ENCODE results near the gene KRT83.
A peak's percentile ranks its signal among the peaks of the same experiment; 100 is the strongest.

The KRT83 gene

DNA sequence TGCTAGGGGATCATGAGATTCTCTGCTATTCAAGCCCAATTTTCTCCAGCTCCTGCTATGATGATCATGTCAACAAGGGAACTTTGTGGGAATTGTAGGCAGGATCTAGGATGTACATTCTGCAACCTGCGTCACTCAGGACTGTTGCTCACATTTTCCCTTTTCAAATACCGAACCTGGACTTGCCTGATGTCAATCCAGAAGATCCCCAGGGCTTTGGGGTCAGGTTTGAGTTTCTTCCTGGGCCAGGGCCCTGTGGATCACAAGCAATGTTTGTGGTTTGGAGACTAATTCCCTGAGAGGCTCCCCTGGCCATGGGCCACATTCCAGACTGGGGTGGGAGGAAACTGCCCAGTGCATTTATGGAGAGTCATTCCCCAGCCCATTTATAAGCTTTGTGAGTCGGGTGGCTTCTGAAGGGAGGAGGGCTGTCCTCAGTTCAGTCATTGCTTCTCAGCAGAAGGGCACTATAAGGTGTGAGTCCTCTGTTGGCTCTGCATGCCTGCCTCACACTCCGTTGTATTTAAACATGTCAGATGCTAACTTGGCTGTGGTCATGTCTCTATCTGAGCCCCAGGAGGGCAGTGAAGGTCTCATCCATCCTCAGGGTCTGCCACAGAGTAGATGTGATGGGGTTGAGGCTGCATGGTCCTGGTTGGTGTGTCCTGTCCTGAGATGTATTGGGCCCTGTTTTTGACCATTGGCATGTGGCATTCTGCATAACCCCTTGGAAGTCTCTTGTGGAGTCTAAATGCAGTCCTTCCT is 40.2 kb downstream of the KRT83 start:
- no peak overlapping the region for H3K9ac ChIP-seq (ENCODE audit: low read length)
- no peaks in the 10 kb centered on the region for H3K4me1 ChIP-seq (ENCODE audit: low read length)
- H4K20me1 ChIP-seq (ENCODE audit: insufficient read depth, low read length) = no peaks in the 10 kb centered on the region
- H3K36me3 ChIP-seq (replicated peaks; ENCODE audit: insufficient read depth, low read length) = no peaks in the 10 kb centered on the region
- peaks cover 20% of the 10 kb centered on the region; the same call in 1 of the 2 replicates for H3K27me3 ChIP-seq (replicated peaks; ENCODE audit: insufficient read depth, low read length)
- no peak for DNase-seq
- no peak overlapping the region for H3K27ac ChIP-seq (ENCODE audit: low read length)
- no peak overlapping the region for H3K4me2 ChIP-seq (ENCODE audit: low read depth, low read length)
- H3K9me2 ChIP-seq (replicated peaks; ENCODE audit: insufficient read depth, low read length) = no peaks in the 10 kb centered on the region
- TF ChIP-seq, protein P1, sequence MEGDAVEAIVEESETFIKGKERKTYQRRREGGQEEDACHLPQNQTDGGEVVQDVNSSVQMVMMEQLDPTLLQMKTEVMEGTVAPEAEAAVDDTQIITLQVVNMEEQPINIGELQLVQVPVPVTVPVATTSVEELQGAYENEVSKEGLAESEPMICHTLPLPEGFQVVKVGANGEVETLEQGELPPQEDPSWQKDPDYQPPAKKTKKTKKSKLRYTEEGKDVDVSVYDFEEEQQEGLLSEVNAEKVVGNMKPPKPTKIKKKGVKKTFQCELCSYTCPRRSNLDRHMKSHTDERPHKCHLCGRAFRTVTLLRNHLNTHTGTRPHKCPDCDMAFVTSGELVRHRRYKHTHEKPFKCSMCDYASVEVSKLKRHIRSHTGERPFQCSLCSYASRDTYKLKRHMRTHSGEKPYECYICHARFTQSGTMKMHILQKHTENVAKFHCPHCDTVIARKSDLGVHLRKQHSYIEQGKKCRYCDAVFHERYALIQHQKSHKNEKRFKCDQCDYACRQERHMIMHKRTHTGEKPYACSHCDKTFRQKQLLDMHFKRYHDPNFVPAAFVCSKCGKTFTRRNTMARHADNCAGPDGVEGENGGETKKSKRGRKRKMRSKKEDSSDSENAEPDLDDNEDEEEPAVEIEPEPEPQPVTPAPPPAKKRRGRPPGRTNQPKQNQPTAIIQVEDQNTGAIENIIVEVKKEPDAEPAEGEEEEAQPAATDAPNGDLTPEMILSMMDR (IDR thresholded peaks at IDR 0.05; ENCODE audit: low read length) = no peak
- no peak for TF ChIP-seq EZH2phosphoT487 (IDR thresholded peaks at IDR 0.05; ENCODE audit: low read length)
- no peak for TF ChIP-seq EZH2 (optimal IDR thresholded peaks at IDR 0.05; ENCODE audit: low read depth, low read length)
- no peaks in the 10 kb centered on the region for H3K9me3 ChIP-seq (replicated peaks; ENCODE audit: insufficient read depth, low read length)
- H2AFZ ChIP-seq (ENCODE audit: low read length) = no peak overlapping the region
- H3K79me2 ChIP-seq (ENCODE audit: low read length) = no peaks in the 10 kb centered on the region
- H3K4me3 ChIP-seq (ENCODE audit: low read length) = no peak overlapping the region
- no peaks in the 10 kb centered on the region for H3F3A ChIP-seq (ENCODE audit: insufficient read depth, low read length)

DNA sequence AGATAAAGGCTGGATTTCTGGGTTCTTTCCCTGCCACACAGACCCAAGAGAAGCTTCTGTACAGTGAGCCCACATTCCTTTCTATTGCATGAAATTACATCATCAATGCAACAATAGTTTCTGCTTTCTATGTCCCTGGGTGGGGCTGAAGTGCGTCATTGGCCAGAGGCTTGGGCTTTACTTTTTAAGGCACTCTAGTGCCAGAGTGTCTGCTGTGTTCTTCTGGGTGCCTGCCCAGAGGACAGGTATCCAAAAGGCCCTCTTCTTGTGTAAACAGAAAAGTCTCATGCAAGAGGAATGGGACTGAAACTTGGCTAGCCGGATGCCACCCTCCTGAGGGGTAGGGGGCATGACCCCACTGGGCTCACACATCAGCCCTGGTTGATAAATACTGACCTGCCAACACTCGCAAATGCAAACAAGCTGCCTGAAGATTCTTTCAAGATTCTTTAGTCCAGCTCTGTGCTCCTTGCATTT is 40.8 kb downstream of the KRT83 start:
- Histone ChIP-seq H3K36me3 (replicated peaks; ENCODE audit: insufficient read depth, low read length) (no peaks in the 10 kb centered on the region), H3K27me3 (replicated peaks; ENCODE audit: insufficient read depth, low read length) (peaks cover 20% of the 10 kb centered on the region; the same call in 1 of the 2 replicates), H2AFZ (ENCODE audit: low read length) (no peak overlapping the region), H3K4me2 (ENCODE audit: low read depth, low read length) (no peak overlapping the region), H3K79me2 (ENCODE audit: low read length) (no peaks in the 10 kb centered on the region), H3K9me3 (replicated peaks; ENCODE audit: insufficient read depth, low read length) (no peaks in the 10 kb centered on the region), H3K4me1 (ENCODE audit: low read length) (no peaks in the 10 kb centered on the region), H3F3A (ENCODE audit: insufficient read depth, low read length) (no peaks in the 10 kb centered on the region), H3K4me3 (ENCODE audit: low read length) (no peak overlapping the region), H3K9me2 (replicated peaks; ENCODE audit: insufficient read depth, low read length) (no peaks in the 10 kb centered on the region), H3K27ac (ENCODE audit: low read length) (no peak overlapping the region), H3K9ac (ENCODE audit: low read length) (no peak overlapping the region), H4K20me1 (ENCODE audit: insufficient read depth, low read length) (no peaks in the 10 kb centered on the region)
- TF ChIP-seq, protein P1 (IDR thresholded peaks at IDR 0.05; ENCODE audit: low read length) = no peak
- TF ChIP-seq EZH2phosphoT487 (IDR thresholded peaks at IDR 0.05; ENCODE audit: low read length) (no peak), EZH2 (optimal IDR thresholded peaks at IDR 0.05; ENCODE audit: low read depth, low read length) (no peak)
- DNase-seq = no peak

DNA sequence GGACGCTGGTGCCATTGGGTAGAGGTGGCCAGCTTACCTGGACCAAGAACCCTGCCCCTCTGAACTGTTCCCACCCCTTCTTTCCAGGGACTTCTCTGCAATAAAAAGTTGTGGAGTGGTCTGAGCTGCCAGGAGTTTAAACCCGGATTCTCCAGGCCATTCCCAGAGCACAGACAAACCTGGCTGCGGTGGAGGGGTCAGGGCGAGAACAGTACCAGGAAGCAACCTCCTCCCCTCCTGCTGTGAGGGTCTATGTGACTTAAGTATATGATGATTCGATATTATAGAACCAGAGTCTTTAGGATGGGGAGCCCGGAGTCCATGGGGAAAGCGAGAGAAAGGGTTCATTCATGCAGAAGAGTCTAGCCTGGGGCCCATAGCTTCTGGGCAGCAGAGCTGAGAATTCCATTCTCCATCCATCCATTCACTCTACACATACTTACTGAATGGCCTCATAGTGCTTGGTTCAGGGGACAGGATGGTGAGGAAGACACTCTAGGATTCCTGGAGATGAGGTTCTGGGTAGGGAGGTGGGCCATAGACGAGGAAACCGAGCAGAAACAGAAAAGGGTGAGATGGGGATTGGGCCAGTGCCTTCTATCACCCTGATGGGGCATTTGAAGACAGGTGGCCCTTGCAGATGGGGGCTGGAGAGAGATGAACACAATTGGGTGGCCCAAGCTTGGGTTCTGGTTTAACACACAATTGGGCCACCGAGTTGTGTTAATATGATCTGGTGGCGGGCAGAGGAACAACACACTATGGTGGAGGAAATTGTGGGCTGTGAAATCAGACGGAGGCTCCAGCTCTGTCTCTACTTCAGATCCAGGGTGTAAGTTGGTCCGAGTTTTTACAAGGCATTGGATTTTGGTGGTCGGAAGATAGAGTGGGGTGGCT is 41.5 kb downstream of the KRT83 start:
- no peak overlapping the region for H3K27ac ChIP-seq (ENCODE audit: low read length)
- H4K20me1 ChIP-seq (ENCODE audit: insufficient read depth, low read length) = no peaks in the 10 kb centered on the region
- TF ChIP-seq EZH2 (optimal IDR thresholded peaks at IDR 0.05; ENCODE audit: low read depth, low read length) (no peak), EZH2phosphoT487 (IDR thresholded peaks at IDR 0.05; ENCODE audit: low read length) (no peak)
- TF ChIP-seq, protein P1 (IDR thresholded peaks at IDR 0.05; ENCODE audit: low read length) = no peak
- no peaks in the 10 kb centered on the region for H3F3A ChIP-seq (ENCODE audit: insufficient read depth, low read length)
- H3K4me3 ChIP-seq (ENCODE audit: low read length) = no peak overlapping the region
- H3K4me1 ChIP-seq (ENCODE audit: low read length) = no peaks in the 10 kb centered on the region
- no peak overlapping the region for H2AFZ ChIP-seq (ENCODE audit: low read length)
- no peaks in the 10 kb centered on the region for H3K9me3 ChIP-seq (replicated peaks; ENCODE audit: insufficient read depth, low read length)
- H3K9me2 ChIP-seq (replicated peaks; ENCODE audit: insufficient read depth, low read length) = no peaks in the 10 kb centered on the region
- no peaks in the 10 kb centered on the region for H3K36me3 ChIP-seq (replicated peaks; ENCODE audit: insufficient read depth, low read length)
- H3K4me2 ChIP-seq (ENCODE audit: low read depth, low read length) = peak overlapping the region; percentile 60; the same call in 1 of the 2 replicates
- H3K9ac ChIP-seq (ENCODE audit: low read length) = no peak overlapping the region
- DNase-seq = no peak
- H3K27me3 ChIP-seq (replicated peaks; ENCODE audit: insufficient read depth, low read length) = peaks cover 20% of the 10 kb centered on the region; the same call in 1 of the 2 replicates
- no peaks in the 10 kb centered on the region for H3K79me2 ChIP-seq (ENCODE audit: low read length)
